Fibroblast of mammary gland (primary cell): ENCODE results near the gene ALDH16A1.

Experiments used
- DNase-seq: peaks from one replicate; pipeline ENCODE4 v3.0.0-alpha.2; 2010; ENCODE audit warnings: low read depth
- H3K4me3 ChIP-seq: 2 replicates; pipeline ENCODE4 v1.5.1; 2011; ENCODE audit warnings: low read depth, mild to moderate bottlenecking, low read length, moderate library complexity; ENCODE audit not compliant: control insufficient read depth
- CTCF ChIP-seq: conservative IDR thresholded peaks from 2 replicates; pipeline ENCODE4 v1.5.1; 2011; ENCODE audit warnings: low read depth, low read length, inconsistent platforms; ENCODE audit not compliant: control insufficient read depth, insufficient read depth

ALDH16A1 gene

GRCh38 chr19:49434907-49435583 lies 18.0 kb upstream of the ALDH16A1 start:
- TF ChIP-seq CTCF = no peak
- no peak overlapping the region for H3K4me3 ChIP-seq
- DNase-seq = no peak

- no peak overlapping the region for H3K4me3 ChIP-seq
- no peak for DNase-seq
- TF ChIP-seq CTCF = no peak
Observed at GRCh38 chr19:49435670-49436069, 17.4 kb upstream of the ALDH16A1 start.

- TF ChIP-seq CTCF = no peak
- no peak overlapping the region for H3K4me3 ChIP-seq
- DNase-seq = no peak
Observed at GRCh38 chr19:49436381-49437017, 16.5 kb upstream of the ALDH16A1 start.

DNA sequence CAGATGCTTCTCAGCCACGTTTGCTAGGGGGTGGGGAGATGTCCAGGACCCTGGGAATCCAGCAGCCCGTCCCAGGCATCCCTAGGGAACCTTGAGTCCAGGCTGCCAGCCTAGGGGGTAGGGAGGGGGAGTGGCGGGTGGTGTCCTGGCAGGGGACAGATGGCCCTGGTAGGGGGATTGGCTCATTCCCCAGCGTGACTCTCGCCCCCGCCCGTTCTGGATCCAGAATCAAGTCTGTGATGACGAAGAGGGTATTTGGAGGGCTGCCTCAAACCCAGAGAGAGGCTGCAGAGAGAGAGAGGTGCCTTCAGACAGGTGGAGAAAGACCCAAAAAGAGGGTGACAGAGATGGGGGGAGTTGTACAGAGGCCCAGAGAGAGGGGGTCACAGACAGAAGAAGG lies 15.8 kb upstream of the ALDH16A1 start:
- no peak for DNase-seq
- TF ChIP-seq CTCF = no peak
- H3K4me3 ChIP-seq = no peak overlapping the region

DNA sequence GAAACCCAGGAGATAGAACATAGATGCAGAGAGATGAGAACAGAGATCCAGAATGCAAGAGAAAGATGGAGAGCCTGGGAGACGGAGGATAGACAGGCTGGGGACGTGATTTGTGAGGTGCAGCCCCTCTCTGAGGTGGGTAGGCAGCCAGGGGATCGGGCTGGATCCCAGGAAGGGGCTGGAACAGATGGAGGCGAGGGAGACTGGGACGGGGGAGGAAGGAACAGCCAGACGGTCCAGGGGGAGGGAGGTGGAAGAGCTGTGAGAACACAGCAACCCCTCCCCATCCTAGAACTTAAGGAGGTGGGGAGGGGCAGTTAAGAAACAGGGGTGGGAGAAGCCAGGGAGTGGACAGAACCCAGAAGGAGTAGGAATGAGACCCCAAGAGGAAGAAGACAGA lies 14.8 kb upstream of the ALDH16A1 start:
- no peak overlapping the region for H3K4me3 ChIP-seq
- DNase-seq = no peak
- TF ChIP-seq CTCF = no peak

DNA sequence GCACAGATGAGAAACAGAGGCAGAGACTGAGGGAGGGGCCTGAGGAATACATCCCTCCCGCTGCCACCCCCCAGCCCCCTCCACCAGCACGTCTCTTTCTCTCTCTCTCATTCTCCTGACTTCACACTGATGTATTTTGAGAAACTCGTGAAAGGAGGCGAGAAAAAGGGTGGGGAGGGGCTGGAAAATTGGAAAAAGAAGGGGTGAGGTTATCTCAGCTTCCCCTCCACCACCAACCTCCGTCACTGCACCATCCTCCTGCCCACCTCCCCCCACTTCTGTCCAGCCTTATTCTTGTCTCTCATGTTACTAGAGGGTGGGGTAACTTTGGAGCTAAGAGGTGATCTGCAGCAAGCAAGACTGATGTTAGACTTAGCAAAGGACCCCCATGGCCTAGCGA lies 13.2 kb upstream of the ALDH16A1 start:
- H3K4me3 ChIP-seq = no peak overlapping the region
- no peak for TF ChIP-seq CTCF
- no peak for DNase-seq
